MM.1S (cell line): ENCODE measurements around the gene SPECC1L.

ENCODE experiments used
- CTCF ChIP-seq: fragments of 300-600 bp; sonication (generic); IDR thresholded peaks from 2 replicates; pipeline ENCODE4 v1.5.1; 2016; ENCODE audit warnings: antibody characterized with exemption, low read length, mixed read lengths
- EZH2 ChIP-seq: fragments of 300-600 bp; sonication (generic); optimal IDR thresholded peaks from 2 replicates; pipeline ENCODE3; 2017; ENCODE audit warnings: low read depth, mild to moderate bottlenecking, antibody characterized with exemption, low read length, mixed read lengths
- EZH2phosphoT487 ChIP-seq: fragments of 300-600 bp; sonication (generic); IDR thresholded peaks from 2 replicates; pipeline ENCODE4 v1.6.1; 2018; ENCODE audit warnings: antibody characterized with exemption, low read length

GRCh38 chr22:24361976-24362646, 91.5 kb downstream of the SPECC1L start:
- TF ChIP-seq EZH2 (no peak), CTCF (no peak), EZH2phosphoT487 (no peak)
